22Rv1 (cell line): ENCODE measurements around the gene PPM1L.

Experiments used
- H3K27ac ChIP-seq: fragments of 450-650 bp; 2 replicates; pipeline ENCODE4 v1.5.1; 2017
- ZFX ChIP-seq: fragments of 450-650 bp; IDR thresholded peaks from 2 replicates; pipeline ENCODE4 v1.6.1; 2017; ENCODE audit warnings: antibody characterized with exemption, borderline replicate concordance
- TF ChIP-seq, protein P1 (sequence below): fragments of 450-650 bp; IDR thresholded peaks from 2 replicates; pipeline ENCODE4 v1.5.1; 2017; ENCODE audit warnings: mild to moderate bottlenecking

PPM1L gene

DNA sequence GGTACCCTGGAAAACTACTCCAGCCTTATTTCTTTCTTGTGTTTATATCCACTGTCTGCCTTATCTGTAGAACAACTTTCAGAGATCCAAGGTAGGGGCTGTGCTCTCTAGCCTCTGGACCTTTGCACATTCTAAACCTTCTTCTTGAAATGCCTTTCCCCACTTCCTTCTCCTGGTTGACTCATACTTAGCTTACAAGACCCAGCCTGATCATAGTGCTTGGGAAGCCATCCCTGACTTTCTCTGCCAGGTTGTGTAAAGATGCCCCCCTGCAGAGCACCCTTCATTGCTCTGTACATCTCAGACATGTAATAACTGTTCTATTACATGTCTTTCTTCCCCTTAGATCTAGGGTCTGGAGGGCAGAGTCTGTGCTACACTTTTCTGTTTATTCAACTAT is 50.1 kb downstream of the PPM1L start:
- no peak for TF ChIP-seq ZFX
- TF ChIP-seq, protein P1, sequence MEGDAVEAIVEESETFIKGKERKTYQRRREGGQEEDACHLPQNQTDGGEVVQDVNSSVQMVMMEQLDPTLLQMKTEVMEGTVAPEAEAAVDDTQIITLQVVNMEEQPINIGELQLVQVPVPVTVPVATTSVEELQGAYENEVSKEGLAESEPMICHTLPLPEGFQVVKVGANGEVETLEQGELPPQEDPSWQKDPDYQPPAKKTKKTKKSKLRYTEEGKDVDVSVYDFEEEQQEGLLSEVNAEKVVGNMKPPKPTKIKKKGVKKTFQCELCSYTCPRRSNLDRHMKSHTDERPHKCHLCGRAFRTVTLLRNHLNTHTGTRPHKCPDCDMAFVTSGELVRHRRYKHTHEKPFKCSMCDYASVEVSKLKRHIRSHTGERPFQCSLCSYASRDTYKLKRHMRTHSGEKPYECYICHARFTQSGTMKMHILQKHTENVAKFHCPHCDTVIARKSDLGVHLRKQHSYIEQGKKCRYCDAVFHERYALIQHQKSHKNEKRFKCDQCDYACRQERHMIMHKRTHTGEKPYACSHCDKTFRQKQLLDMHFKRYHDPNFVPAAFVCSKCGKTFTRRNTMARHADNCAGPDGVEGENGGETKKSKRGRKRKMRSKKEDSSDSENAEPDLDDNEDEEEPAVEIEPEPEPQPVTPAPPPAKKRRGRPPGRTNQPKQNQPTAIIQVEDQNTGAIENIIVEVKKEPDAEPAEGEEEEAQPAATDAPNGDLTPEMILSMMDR: no peak
- H3K27ac ChIP-seq: no peak overlapping the region

DNA sequence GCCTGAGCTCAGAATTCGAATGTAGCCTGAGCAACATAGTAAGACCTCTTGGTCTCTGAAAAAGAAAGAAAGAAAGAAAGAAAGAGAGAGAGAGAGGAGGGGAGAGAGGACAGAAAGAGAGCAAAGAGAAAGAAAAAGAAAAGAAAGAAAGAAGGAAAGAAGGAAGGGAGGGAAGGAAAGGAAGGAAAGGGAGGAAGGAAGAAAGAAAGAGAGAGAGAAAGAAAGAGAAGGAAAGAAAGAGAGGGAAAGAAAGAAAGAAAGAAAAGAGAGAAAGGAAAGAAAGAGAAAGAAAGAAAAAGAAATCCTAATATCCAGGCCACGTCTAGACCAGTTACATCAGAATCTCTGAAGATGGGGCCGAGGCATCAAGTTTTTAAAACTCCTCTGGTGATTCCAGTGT is 50.7 kb downstream of the PPM1L start:
- TF ChIP-seq, protein P1: no peak
- no peak for TF ChIP-seq ZFX
- no peak overlapping the region for H3K27ac ChIP-seq

DNA sequence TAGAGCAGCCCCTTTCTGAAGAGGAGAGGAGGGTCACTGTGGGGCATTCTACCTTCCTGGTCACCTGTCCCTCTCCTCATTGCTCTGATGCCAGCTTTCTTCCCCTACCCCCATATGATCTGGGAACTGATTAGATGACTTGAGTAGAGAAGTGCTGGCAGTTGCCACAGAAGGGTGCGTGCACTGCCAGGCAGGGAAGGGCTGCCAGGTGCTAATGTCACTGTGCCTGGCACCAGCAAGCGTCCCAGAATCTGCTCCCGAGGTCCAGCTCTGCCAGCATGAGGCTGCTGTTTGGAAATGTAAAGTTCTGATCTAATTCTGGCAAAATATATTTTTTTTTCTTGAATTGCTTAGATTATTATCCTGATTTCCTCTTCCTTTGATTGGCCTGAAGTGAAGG is 52.8 kb downstream of the PPM1L start:
- TF ChIP-seq ZFX: no peak
- TF ChIP-seq, protein P1: no peak
- H3K27ac ChIP-seq: no peak overlapping the region

DNA sequence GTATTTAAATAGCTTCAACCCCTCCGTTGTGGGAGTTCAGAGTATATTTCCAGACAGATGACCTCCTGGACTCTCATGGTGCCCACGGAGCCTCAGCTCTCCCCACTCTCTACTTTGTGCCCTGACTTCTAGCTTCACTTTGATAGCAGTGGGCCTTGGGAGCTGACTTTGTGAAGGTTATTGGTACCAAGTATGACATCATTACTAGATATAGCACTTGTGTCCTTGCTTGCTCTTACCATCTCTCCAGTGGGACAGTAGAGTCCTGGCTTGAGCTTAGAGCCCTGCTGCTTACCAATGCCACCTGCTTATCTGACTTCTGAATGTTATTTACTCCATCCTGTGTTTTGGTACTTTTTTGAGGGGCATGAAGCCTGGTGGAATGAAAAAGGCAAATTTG is 53.4 kb downstream of the PPM1L start:
- H3K27ac ChIP-seq: no peak overlapping the region
- no peak for TF ChIP-seq ZFX
- TF ChIP-seq, protein P1: no peak

DNA sequence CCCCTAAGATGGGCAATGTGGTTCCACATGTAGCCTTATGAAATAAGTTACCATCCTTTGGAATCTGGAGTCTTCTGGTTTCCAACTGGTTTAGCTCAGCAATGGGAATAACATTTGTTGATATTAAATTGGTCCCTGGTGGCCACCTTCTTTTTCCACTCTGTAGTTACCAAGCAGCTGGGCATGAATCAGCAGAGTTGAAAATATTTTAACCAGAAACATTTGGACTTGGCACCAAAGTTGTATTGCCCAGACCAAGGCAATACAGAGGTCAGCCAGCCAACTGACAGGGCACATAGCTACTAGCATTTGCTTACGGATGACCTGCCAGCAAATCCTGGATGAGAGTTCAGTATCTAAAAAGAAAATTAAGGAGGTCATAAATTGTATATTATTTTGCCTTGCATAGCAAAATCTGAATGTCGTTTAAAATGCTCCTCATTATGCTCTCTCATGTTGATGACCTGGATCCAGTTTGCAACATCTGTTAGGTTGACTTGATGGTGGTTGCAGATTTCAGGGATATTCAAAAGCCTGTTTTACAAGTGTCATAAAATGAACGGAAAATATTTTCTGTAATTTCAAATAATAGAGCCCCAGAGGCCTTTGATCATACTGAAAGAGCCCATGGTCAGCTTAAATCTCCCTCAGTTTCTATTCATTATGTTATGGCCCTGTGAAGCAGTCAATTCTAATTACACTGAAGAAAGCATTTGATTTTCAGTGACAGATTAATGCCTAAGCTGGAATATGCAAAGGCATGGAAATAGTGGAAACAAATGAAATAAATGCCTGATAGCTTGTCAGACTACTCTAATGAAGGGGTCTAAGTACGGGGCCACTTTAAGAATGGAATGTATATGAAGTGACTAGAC is 54.6 kb downstream of the PPM1L start:
- no peak overlapping the region for H3K27ac ChIP-seq
- TF ChIP-seq ZFX: no peak
- TF ChIP-seq, protein P1: no peak

DNA sequence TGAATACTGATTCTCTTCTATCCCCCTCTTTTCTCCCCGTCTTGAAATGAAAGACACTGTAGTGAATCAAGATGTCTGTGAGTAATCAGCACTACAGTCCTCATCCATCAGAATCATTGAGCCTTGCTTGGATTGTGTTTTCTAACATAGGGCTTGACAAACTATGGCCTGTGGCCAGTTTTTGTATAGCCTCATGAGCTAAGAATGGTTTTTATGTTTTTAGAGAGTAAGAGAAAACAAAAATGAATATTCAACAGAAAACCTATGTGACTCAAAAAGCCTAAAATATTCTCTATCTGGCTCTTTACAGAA is 55.2 kb downstream of the PPM1L start:
- no peak overlapping the region for H3K27ac ChIP-seq
- TF ChIP-seq, protein P1: no peak

DNA sequence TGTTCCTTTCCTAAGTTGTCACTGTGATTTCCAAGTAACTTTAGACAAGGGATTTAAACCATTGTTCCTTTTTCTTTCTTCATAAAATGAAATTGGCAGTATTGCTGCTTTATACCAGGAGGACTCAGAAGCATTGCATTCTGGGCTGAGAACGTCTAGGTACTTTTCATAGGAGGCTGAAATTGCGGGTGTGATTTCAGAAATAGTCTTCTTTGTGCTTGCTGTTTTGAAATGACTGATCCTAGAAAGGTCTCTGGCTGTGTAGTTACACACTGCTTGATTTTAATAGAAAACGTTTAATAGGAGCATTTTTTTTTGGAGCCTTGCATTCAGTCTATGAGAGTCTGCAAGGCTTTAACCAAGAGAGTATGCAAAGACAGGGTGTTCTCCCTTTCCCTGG is 56.3 kb downstream of the PPM1L start:
- H3K27ac ChIP-seq: no peak overlapping the region
- TF ChIP-seq, protein P1: no peak
- no peak for TF ChIP-seq ZFX
